Panc1 (cell line): ENCODE measurements around the gene MLST8. TPM values are rescaled to one million over a fixed set of nuclear protein-coding genes. Genes with fewer than 3 reads are reported as not detected.

Source experiments
- ATAC-seq: fragments of 200-7000 bp; cut with Tn5 transposase; 2 replicates; pipeline ENCODE4 v1.9.1; 2020; ENCODE audit warnings: mild to moderate bottlenecking, moderate library complexity
- BruUV-seq: library from RNA; stranded (reverse); fragments of 400-500 nt; replicated peaks from 2 replicates; lab custom pipeline; 2021; lab: Mats Ljungman, UMichigan
- CTCF ChIA-PET: fragments of 300-600 bp; sonication (Branson Sonifier 250); formaldehyde crosslinking; loops from one replicate; lab custom pipeline; 2022; ENCODE audit warnings: antibody characterized with exemption; lab: Charles Lee
- POLR2A ChIA-PET: fragments of 300-600 bp; sonication (Branson Sonifier 250); formaldehyde crosslinking; loops from one replicate; lab custom pipeline; 2022; ENCODE audit warnings: antibody characterized with exemption; lab: Charles Lee
- DNase-seq: peaks from one replicate; pipeline ENCODE4 v3.0.0-alpha.2; 2010; ENCODE audit warnings: low read depth, low spot score
- H3K27ac ChIP-seq: 2 replicates; pipeline ENCODE4 v1.5.1; 2011; ENCODE audit warnings: mild to moderate bottlenecking, low read length, inconsistent platforms
- H3K27me3 ChIP-seq: fragments of 200-500 bp; sonication (Bioruptor generic); 2 replicates; pipeline ENCODE4 v1.6.0; 2014; ENCODE audit warnings: low read length, inconsistent platforms; ENCODE audit not compliant: control insufficient read depth, insufficient read depth
- H3K36me3 ChIP-seq: fragments of 200-500 bp; sonication (Bioruptor generic); 2 replicates; pipeline ENCODE4 v1.5.1; 2014; ENCODE audit warnings: inconsistent platforms, mild to moderate bottlenecking, low read length, moderate library complexity; ENCODE audit not compliant: control insufficient read depth, insufficient read depth
- H3K4me1 ChIP-seq: 2 replicates; pipeline ENCODE4 v1.5.1; 2011; ENCODE audit warnings: inconsistent platforms, mild to moderate bottlenecking, low read length, moderate library complexity; ENCODE audit not compliant: control insufficient read depth, insufficient read depth
- H3K4me3 ChIP-seq, 2 experiments: 2 replicates each; pipeline ENCODE4 v1.5.1; 2011 to 2012; ENCODE audit warnings: low read depth in 2 of 2, low read length in 2 of 2, mild to moderate bottlenecking in 2 of 2, inconsistent platforms in 1 of 2, moderate library complexity in 1 of 2
- H3K9me3 ChIP-seq: fragments of 200-500 bp; sonication (Bioruptor generic); 2 replicates; pipeline ENCODE4 v1.5.1; 2014; ENCODE audit warnings: low read depth, mild to moderate bottlenecking, inconsistent platforms, low read length, moderate library complexity; ENCODE audit not compliant: control insufficient read depth, insufficient read depth
- POLR2AphosphoS5 ChIP-seq: IDR thresholded peaks from 2 replicates; pipeline ENCODE4 v1.6.1; 2012; ENCODE audit warnings: mild to moderate bottlenecking, low read depth, low read length, moderate library complexity
- REST ChIP-seq, 2 experiments: IDR thresholded peaks; 2 replicates each; pipeline ENCODE4 v1.6.1; 2011 to 2012; ENCODE audit warnings: low read depth in 2 of 2, control low read depth in 1 of 2, low read length in 1 of 2, mild to moderate bottlenecking in 1 of 2, moderate library complexity in 1 of 2; ENCODE audit not compliant: insufficient read depth in 1 of 2
- SIN3A ChIP-seq: IDR thresholded peaks from 2 replicates; pipeline ENCODE4 v1.6.1; 2012; ENCODE audit warnings: low read depth, mild to moderate bottlenecking, low read length, moderate library complexity, borderline replicate concordance; ENCODE audit not compliant: insufficient read depth
- TCF7L2 ChIP-seq: IDR thresholded peaks from 2 replicates; pipeline ENCODE4 v1.6.1; 2011; ENCODE audit warnings: mild to moderate bottlenecking, low read depth, low read length, inconsistent platforms
- in situ Hi-C: cut with HindIII; loops from 2 replicates; pipeline ENCODE4 v1.10.0; 2016; ENCODE audit warnings: low sequenced_read_pairs, low pct_unique_long_range_greater_than_20kb
- intact Hi-C: fragments of 100-400 bp; cut with micrococcal nuclease; formaldehyde crosslinking; loops from one replicate; pipeline ENCODE4 v1.10.0; 2022; ENCODE audit not compliant: unreplicated experiment
- total RNA-seq: library from RNA; stranded (reverse); gene quantifications from one replicate; pipeline ENCODE4 v1.2.1, GENCODE V29; 2021; ENCODE audit not compliant: unreplicated experiment
- TF ChIP-seq, protein P1 (sequence below): fragments of 450-650 bp; IDR thresholded peaks from 2 replicates; pipeline ENCODE4 v1.5.1; 2017; ENCODE audit warnings: mild to moderate bottlenecking

Gene MLST8
- total RNA-seq, 1 experiment from 2014 or later: 91.1 TPM

DNA sequence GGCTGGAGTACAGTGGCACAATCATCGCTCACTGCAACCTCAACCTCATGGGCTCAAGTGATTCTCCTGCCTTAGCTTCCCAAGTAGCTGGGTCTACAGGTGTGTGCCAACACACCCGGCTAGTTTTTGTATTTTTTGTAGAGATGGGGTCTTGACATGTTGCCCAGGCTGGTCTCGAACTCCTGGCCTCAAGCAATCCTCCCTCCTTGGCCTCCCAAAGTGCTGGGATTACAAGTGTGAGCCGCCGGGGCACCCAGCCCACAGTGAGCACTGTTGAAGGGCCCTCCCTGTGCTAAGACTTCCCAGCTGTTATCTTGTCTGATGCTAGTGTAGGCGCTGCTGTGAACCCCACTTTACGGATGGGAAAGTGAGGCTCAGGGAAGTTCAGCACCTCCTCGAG, 16.9 kb upstream of the MLST8 start:
- DNase-seq (no peak), ATAC-seq (no peak)
- TF ChIP-seq REST (IDR thresholded peaks at IDR 0.05; ENCODE audit: insufficient read depth in 1 of 2, low read depth in 2 of 2, low read length in 1 of 2) (no peak), POLR2AphosphoS5 (no peak), SIN3A (no peak), TCF7L2 (no peak)
- TF ChIP-seq, protein P1, sequence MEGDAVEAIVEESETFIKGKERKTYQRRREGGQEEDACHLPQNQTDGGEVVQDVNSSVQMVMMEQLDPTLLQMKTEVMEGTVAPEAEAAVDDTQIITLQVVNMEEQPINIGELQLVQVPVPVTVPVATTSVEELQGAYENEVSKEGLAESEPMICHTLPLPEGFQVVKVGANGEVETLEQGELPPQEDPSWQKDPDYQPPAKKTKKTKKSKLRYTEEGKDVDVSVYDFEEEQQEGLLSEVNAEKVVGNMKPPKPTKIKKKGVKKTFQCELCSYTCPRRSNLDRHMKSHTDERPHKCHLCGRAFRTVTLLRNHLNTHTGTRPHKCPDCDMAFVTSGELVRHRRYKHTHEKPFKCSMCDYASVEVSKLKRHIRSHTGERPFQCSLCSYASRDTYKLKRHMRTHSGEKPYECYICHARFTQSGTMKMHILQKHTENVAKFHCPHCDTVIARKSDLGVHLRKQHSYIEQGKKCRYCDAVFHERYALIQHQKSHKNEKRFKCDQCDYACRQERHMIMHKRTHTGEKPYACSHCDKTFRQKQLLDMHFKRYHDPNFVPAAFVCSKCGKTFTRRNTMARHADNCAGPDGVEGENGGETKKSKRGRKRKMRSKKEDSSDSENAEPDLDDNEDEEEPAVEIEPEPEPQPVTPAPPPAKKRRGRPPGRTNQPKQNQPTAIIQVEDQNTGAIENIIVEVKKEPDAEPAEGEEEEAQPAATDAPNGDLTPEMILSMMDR: no peak
- in situ Hi-C loops (no loop called here), intact Hi-C loops (no loop called here)
- no TSS peak for BruUV-seq
- H3K4me1 ChIP-seq: 0 out of 2 replicates have a peak, but pooled peaks cover 5% of the 10 kb centered on the region
- no peaks in the 10 kb centered on the region for H3K27me3 ChIP-seq
- H3K27ac ChIP-seq: no peak overlapping the region
- CTCF ChIA-PET: no interaction called here
- no peak overlapping the region for H3K4me3 ChIP-seq
- H3K36me3 ChIP-seq: no peaks in the 10 kb centered on the region
- H3K9me3 ChIP-seq: no peaks in the 10 kb centered on the region
- POLR2A ChIA-PET: interaction anchor here (0.6 kb wide), 1 partner anchor 65 kb away, joined by 4 read pairs; no protein-coding TSS in a partner anchor

DNA sequence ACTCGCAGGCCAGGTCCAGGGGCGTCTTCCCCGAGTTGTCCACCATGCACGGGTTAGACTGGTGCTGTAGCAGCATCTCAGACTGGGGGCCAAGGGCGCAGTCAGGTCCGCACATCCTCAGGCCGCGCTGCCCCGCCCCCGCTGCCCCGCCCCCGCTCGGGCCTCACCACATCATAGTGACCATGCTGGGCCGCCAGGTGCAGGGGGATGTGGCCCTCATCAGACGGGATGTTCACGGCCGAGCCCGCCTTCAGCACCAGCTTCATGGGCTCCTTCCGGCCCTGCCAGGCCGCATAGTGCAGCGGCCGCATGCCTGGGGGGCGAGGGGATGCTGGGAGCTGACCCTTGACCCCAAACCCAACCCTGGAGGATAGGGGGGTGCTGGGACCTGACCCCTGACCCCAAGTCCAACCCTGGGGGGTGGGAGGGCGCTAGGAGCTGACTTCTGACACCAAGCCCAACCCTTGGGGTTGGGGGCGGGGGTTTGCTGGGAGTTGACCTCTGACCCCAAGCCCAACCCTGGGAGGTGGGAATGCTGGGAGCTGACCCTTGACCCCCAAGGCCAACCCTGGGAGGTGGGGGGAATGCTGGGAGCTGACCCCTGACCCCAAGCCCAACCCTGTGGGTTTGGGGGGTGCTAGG, 15.9 kb upstream of the MLST8 start:
- CTCF ChIA-PET: no interaction called here
- POLR2A ChIA-PET: no interaction called here
- intact Hi-C loops: no loop called here

More for the DNA sequence above, 15.9 kb upstream of the MLST8 start:
- ATAC-seq: no peak
- DNase-seq: no peak
- no peak overlapping the region for H3K27ac ChIP-seq
- 0 out of 2 replicates have a peak, but pooled peaks cover 5% of the 10 kb centered on the region for H3K4me1 ChIP-seq
- in situ Hi-C loops: no loop called here
- H3K36me3 ChIP-seq: no peaks in the 10 kb centered on the region
- no peaks in the 10 kb centered on the region for H3K9me3 ChIP-seq
- no TSS peak for BruUV-seq
- no peak overlapping the region for H3K4me3 ChIP-seq
- no peaks in the 10 kb centered on the region for H3K27me3 ChIP-seq
- TF ChIP-seq, protein P1: no peak
- TF ChIP-seq REST (IDR thresholded peaks at IDR 0.05; ENCODE audit: insufficient read depth in 1 of 2, low read depth in 2 of 2, low read length in 1 of 2) (no peak), POLR2AphosphoS5 (no peak), SIN3A (no peak), TCF7L2 (no peak)
